Measurements from ENCODE around the gene ACTG2. TPM values are rescaled to one million over a fixed set of nuclear protein-coding genes. Genes with fewer than 3 reads are reported as not detected.

Gene ACTG2
- total RNA-seq, 4 donors from 2014 or later: 9.4 to 43.5 (median 20.7) TPM

- Histone ChIP-seq H3K27me3 (no peaks in the 10 kb centered on the region), H3K36me3 (no peaks in the 10 kb centered on the region), H3K9me3 (no peaks in the 10 kb centered on the region), H3K4me3 (no peak overlapping the region), H3K27ac (no peak overlapping the region), H3K4me1 (peaks cover 15% of the 10 kb centered on the region)
- no peak for DNase-seq (ENCODE audit: low spot score in 2 of 2)
- no peak for TF ChIP-seq POLR2AphosphoS5 (IDR thresholded peaks at IDR 0.05)
- TF ChIP-seq EP300 (IDR thresholded peaks at IDR 0.05): no peak
- 93% methylated on average over 1 of the region's 1 CpG for WGBS
Observed at GRCh38 chr2:73904952-73905351, 12.1 kb downstream of the ACTG2 start.

- H3K27me3 ChIP-seq: no peaks in the 10 kb centered on the region
- no peak for DNase-seq (ENCODE audit: low spot score in 2 of 2)
- no peaks in the 10 kb centered on the region for H3K9me3 ChIP-seq
- no peak overlapping the region for H3K27ac ChIP-seq
- no peaks in the 10 kb centered on the region for H3K36me3 ChIP-seq
- WGBS: 80% methylated on average over 5 of the region's 5 CpGs
- H3K4me1 ChIP-seq: peaks cover 15% of the 10 kb centered on the region
- TF ChIP-seq POLR2AphosphoS5 (IDR thresholded peaks at IDR 0.05): no peak
- TF ChIP-seq EP300 (IDR thresholded peaks at IDR 0.05): no peak
- no peak for TF ChIP-seq POLR2A (IDR thresholded peaks at IDR 0.05)
- no peak for TF ChIP-seq CTCF (IDR thresholded peaks at IDR 0.05)
- no peak overlapping the region for H3K4me3 ChIP-seq
Observed at GRCh38 chr2:73906847-73907505, 14.2 kb downstream of the ACTG2 start.

GRCh38 chr2:73907840-73908452 is 15.1 kb downstream of the ACTG2 start:
- DNase-seq (ENCODE audit: low spot score in 2 of 2): no peak
- H3K27ac ChIP-seq: no peak overlapping the region
- no peaks in the 10 kb centered on the region for H3K9me3 ChIP-seq
- TF ChIP-seq CTCF (IDR thresholded peaks at IDR 0.05): no peak
- TF ChIP-seq POLR2A (IDR thresholded peaks at IDR 0.05): no peak
- TF ChIP-seq POLR2AphosphoS5 (IDR thresholded peaks at IDR 0.05): no peak
- TF ChIP-seq EP300 (IDR thresholded peaks at IDR 0.05): no peak
- no peaks in the 10 kb centered on the region for H3K36me3 ChIP-seq
- WGBS: 48% methylated on average over 4 of the region's 5 CpGs
- no peaks in the 10 kb centered on the region for H3K27me3 ChIP-seq
- H3K4me3 ChIP-seq: no peak overlapping the region
- peaks cover 15% of the 10 kb centered on the region for H3K4me1 ChIP-seq

GRCh38 chr2:73908689-73909652 is 16.2 kb downstream of the ACTG2 start:
- WGBS: 61% methylated on average over 10 of the region's 10 CpGs
- Histone ChIP-seq H3K27me3 (no peaks in the 10 kb centered on the region), H3K9me3 (no peaks in the 10 kb centered on the region), H3K4me3 (no peak overlapping the region), H3K27ac (no peak overlapping the region), H3K36me3 (no peaks in the 10 kb centered on the region), H3K4me1 (peaks cover 15% of the 10 kb centered on the region)
- DNase-seq (ENCODE audit: low spot score in 2 of 2): no peak
- no peak for TF ChIP-seq CTCF (IDR thresholded peaks at IDR 0.05)
- TF ChIP-seq POLR2A (IDR thresholded peaks at IDR 0.05): no peak

- H3K4me1 ChIP-seq: peaks cover 15% of the 10 kb centered on the region
- no peaks in the 10 kb centered on the region for H3K9me3 ChIP-seq
- no peak overlapping the region for H3K4me3 ChIP-seq
- no peaks in the 10 kb centered on the region for H3K27me3 ChIP-seq
- no peaks in the 10 kb centered on the region for H3K36me3 ChIP-seq
- DNase-seq (ENCODE audit: low spot score in 2 of 2): no peak
- 69% methylated on average over 6 of the region's 6 CpGs for WGBS
- TF ChIP-seq EP300 (IDR thresholded peaks at IDR 0.05): no peak
- TF ChIP-seq CTCF (IDR thresholded peaks at IDR 0.05): no peak
- no peak for TF ChIP-seq POLR2A (IDR thresholded peaks at IDR 0.05)
- TF ChIP-seq POLR2AphosphoS5 (IDR thresholded peaks at IDR 0.05): no peak
- H3K27ac ChIP-seq: no peak overlapping the region
Observed at GRCh38 chr2:73910873-73911547, 18.2 kb downstream of the ACTG2 start.
